H9 (cell line): ENCODE results near the gene PSPC1. TPM values are rescaled to one million over a fixed set of nuclear protein-coding genes. Genes with fewer than 3 reads are reported as not detected.

Experiments used
- DNase-seq: peaks from one replicate; pipeline ENCODE4 v3.0.0-alpha.2; 2017
- H2AFZ ChIP-seq: one replicate; pipeline ENCODE4 v1.6.1; 2013; ENCODE audit warnings: mild to moderate bottlenecking, low read length, control low read depth, moderate library complexity
- H2AK5ac ChIP-seq: 2 replicates; pipeline ENCODE4 v1.6.1; 2013; ENCODE audit warnings: low read length, control low read depth, mixed read lengths; ENCODE audit not compliant: insufficient read length
- H2BK120ac ChIP-seq: one replicate; pipeline ENCODE4 v1.6.1; 2013; ENCODE audit warnings: low read depth, mild to moderate bottlenecking, low read length, control low read depth, inconsistent platforms; ENCODE audit not compliant: poor library complexity, severe bottlenecking
- H2BK12ac ChIP-seq: 2 replicates; pipeline ENCODE4 v1.6.1; 2013; ENCODE audit warnings: low read length, control low read depth, mixed read lengths, low read depth; ENCODE audit not compliant: insufficient read length
- H2BK15ac ChIP-seq: 2 replicates; pipeline ENCODE4 v1.6.1; 2013; ENCODE audit warnings: low read depth, low read length, control low read depth
- H2BK20ac ChIP-seq: one replicate; pipeline ENCODE4 v1.6.1; 2013; ENCODE audit warnings: low read depth, mild to moderate bottlenecking, low read length, control low read depth, inconsistent platforms; ENCODE audit not compliant: poor library complexity, severe bottlenecking
- H2BK5ac ChIP-seq: 2 replicates; pipeline ENCODE4 v1.6.1; 2013; ENCODE audit warnings: low read length, control low read depth, mixed read lengths; ENCODE audit not compliant: insufficient read length
- H3K14ac ChIP-seq: 2 replicates; pipeline ENCODE4 v1.6.1; 2013; ENCODE audit warnings: low read length, control low read depth; ENCODE audit not compliant: insufficient read depth
- H3K18ac ChIP-seq: 2 replicates; pipeline ENCODE4 v1.6.1; 2013; ENCODE audit warnings: low read depth, mild to moderate bottlenecking, mixed read lengths, low read length, control low read depth; ENCODE audit not compliant: insufficient read length
- H3K23ac ChIP-seq: 2 replicates; pipeline ENCODE4 v1.6.1; 2013; ENCODE audit warnings: low read length, control low read depth, mixed read lengths, low read depth; ENCODE audit not compliant: insufficient read length
- H3K23me2 ChIP-seq: 2 replicates; pipeline ENCODE4 v1.6.1; 2013; ENCODE audit warnings: low read depth, mild to moderate bottlenecking, mixed read lengths, low read length, control low read depth; ENCODE audit not compliant: insufficient read length, poor library complexity, severe bottlenecking
- H3K27ac ChIP-seq: 2 replicates; pipeline ENCODE4 v1.5.1; 2013; ENCODE audit warnings: low read length, control low read depth, mixed read lengths, low read depth; ENCODE audit not compliant: insufficient read length
- H3K27me3 ChIP-seq: 2 replicates; pipeline ENCODE4 v1.6.1; 2013; ENCODE audit warnings: low read length, control low read depth, inconsistent platforms; ENCODE audit not compliant: insufficient read depth
- H3K4ac ChIP-seq: 2 replicates; pipeline ENCODE4 v1.6.1; 2013; ENCODE audit warnings: low read depth, mild to moderate bottlenecking, control low read depth, inconsistent platforms, low read length, moderate library complexity
- H3K4me1 ChIP-seq: 2 replicates; pipeline ENCODE4 v1.6.1; 2013; ENCODE audit warnings: low read length, control low read depth, inconsistent platforms; ENCODE audit not compliant: insufficient read depth
- H3K4me2 ChIP-seq: 2 replicates; pipeline ENCODE4 v1.6.1; 2013; ENCODE audit warnings: low read length, control low read depth, mixed read lengths; ENCODE audit not compliant: insufficient read length, insufficient read depth
- H3K56ac ChIP-seq: 2 replicates; pipeline ENCODE4 v1.6.1; 2013; ENCODE audit warnings: low read depth, mild to moderate bottlenecking, mixed read lengths, low read length, control low read depth; ENCODE audit not compliant: insufficient read length
- H3K79me1 ChIP-seq: 2 replicates; pipeline ENCODE4 v1.6.1; 2013; ENCODE audit warnings: low read depth, mild to moderate bottlenecking, moderate library complexity, low read length, control low read depth, inconsistent platforms; ENCODE audit not compliant: insufficient read depth, poor library complexity, severe bottlenecking
- H3K79me2 ChIP-seq: 2 replicates; pipeline ENCODE4 v1.6.1; 2013; ENCODE audit warnings: low read length, control low read depth, inconsistent platforms; ENCODE audit not compliant: insufficient read depth
- H3K9ac ChIP-seq: 2 replicates; pipeline ENCODE4 v1.6.1; 2013; ENCODE audit warnings: low read length, control low read depth, mixed read lengths; ENCODE audit not compliant: insufficient read length; ENCODE audit errors: extremely low read depth
- H3K9me3 ChIP-seq: one replicate; pipeline ENCODE4 v1.6.1; 2013; ENCODE audit warnings: low read depth, low read length, inconsistent platforms; ENCODE audit not compliant: control insufficient read depth
- H3T11ph ChIP-seq: one replicate; pipeline ENCODE4 v1.6.1; 2013; ENCODE audit warnings: mild to moderate bottlenecking, low read length, control low read depth, inconsistent platforms
- H4K20me1 ChIP-seq: one replicate; pipeline ENCODE4 v1.6.1; 2013; ENCODE audit not compliant: control insufficient read depth, insufficient read length, insufficient read depth
- H4K5ac ChIP-seq: 2 replicates; pipeline ENCODE4 v1.6.1; 2013; ENCODE audit warnings: low read depth, mild to moderate bottlenecking, mixed read lengths, low read length, control low read depth; ENCODE audit not compliant: insufficient read length
- H4K8ac ChIP-seq: replicated peaks from 2 replicates; pipeline ENCODE4 v1.6.1; 2013; ENCODE audit warnings: low read length, control low read depth, mixed read lengths, low read depth; ENCODE audit not compliant: insufficient read length
- H4K91ac ChIP-seq: 2 replicates; pipeline ENCODE4 v1.6.1; 2013; ENCODE audit warnings: low read depth, mild to moderate bottlenecking, moderate library complexity, mixed read lengths, low read length, control low read depth; ENCODE audit not compliant: insufficient read length
- H3K27ac Mint-ChIP-seq, 3 experiments: 2 replicates in 2 of 3; 3 replicates in 1 of 3; pipeline ENCODE4 v1.8.0; 2020 to 2021; ENCODE audit warnings: mixed read lengths in 3 of 3, mild to moderate bottlenecking in 1 of 3, moderate library complexity in 1 of 3
- H3K27me3 Mint-ChIP-seq: 2 replicates; pipeline ENCODE4 v1.8.0; 2021; ENCODE audit warnings: low read depth, mild to moderate bottlenecking, moderate library complexity, mixed read lengths
- H3K36me3 Mint-ChIP-seq, 3 experiments: 2 replicates in 2 of 3; 3 replicates in 1 of 3; pipeline ENCODE4 v1.8.0; 2020 to 2021; ENCODE audit warnings: low read depth in 3 of 3, mixed read lengths in 3 of 3; ENCODE audit not compliant: insufficient read depth in 1 of 3
- H3K4me1 Mint-ChIP-seq, 2 experiments: 2 replicates each; pipeline ENCODE4 v1.8.0; 2020; ENCODE audit warnings: mixed read lengths in 2 of 2
- H3K4me3 Mint-ChIP-seq, 2 experiments: 2 replicates in 1 of 2; 3 replicates in 1 of 2; pipeline ENCODE4 v1.8.0; 2020 to 2021; ENCODE audit warnings: mild to moderate bottlenecking in 2 of 2, mixed read lengths in 2 of 2, moderate library complexity in 1 of 2
- H3K9me3 Mint-ChIP-seq, 2 experiments: 2 replicates in 1 of 2; 3 replicates in 1 of 2; pipeline ENCODE4 v1.8.0; 2020; ENCODE audit warnings: mild to moderate bottlenecking in 2 of 2, mixed read lengths in 2 of 2, moderate library complexity in 1 of 2
- CTCF ChIP-seq: fragments of 200-600 bp; sonication (generic); conservative IDR thresholded peaks from 3 replicates; pipeline ENCODE4 v1.8.0; 2021; ENCODE audit warnings: antibody characterized with exemption, mild to moderate bottlenecking
- WGBS: extraction: QIAGEN DNeasy Blood & Tissue Kit; methylation state at CpG from one replicate; pipeline ENCODE4 v1.1.7; 2013; ENCODE audit warnings: missing lambda C conversion rate, low lambda C conversion rate, mixed read lengths; ENCODE audit not compliant: insufficient read length; ENCODE audit errors: extremely low coverage; 5-methylcytosine and 5-hydroxymethylcytosine counted together
- total RNA-seq: library from RNA; stranded (reverse); gene quantifications from 2 replicates; pipeline ENCODE4 v1.2.1, GENCODE V29; 2021

Gene PSPC1
- total RNA-seq, 1 experiment from 2014 or later, result 134 TPM

DNA sequence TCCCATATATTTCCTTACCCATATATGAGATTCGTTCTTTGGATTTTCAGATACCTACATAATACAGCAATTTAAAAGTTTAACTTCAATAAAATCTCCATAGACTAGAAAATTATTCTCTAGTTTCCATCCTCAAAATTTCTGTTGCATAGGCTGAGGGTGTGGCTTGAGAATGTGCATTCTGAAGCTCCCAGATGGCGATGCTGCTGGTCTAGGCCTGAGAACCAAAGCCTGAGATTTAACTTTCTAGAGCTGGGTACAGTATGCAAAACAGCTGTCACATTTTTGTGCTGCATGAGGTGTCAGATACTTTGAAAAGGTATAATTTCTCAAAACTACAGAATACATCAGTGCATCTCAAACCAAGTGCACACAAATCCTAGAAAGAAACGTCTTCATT is 106.6 kb downstream of the PSPC1 start:
- no peak overlapping the region for H2BK15ac ChIP-seq
- H3T11ph ChIP-seq, result no peak overlapping the region
- Mint-ChIP-seq H3K27ac (peak overlapping the region in 2 of 3 experiments; percentile 26 to 62; a peak in 2 of 7 replicates), H3K27me3 (no peaks in the 10 kb centered on the region), H3K4me1 (peaks cover 6 to 10% of the 10 kb centered on the region in 2 experiments; a peak in 3 of 4 replicates), H3K36me3 (peaks cover 30 to 54% (median 52%) of the 10 kb centered on the region in 3 experiments), H3K9me3 (no peaks in the 10 kb centered on the region), H3K4me3 (no peak overlapping the region)
- no peak overlapping the region for H4K5ac ChIP-seq
- no peak overlapping the region for H2BK12ac ChIP-seq
- H2BK20ac ChIP-seq, result no peak overlapping the region
- H3K4me1 ChIP-seq, result no peaks in the 10 kb centered on the region; the same call in 1 of the 2 replicates
- no peak overlapping the region for H2AK5ac ChIP-seq
- H2AFZ ChIP-seq, result no peak overlapping the region
- no peaks in the 10 kb centered on the region for H3K9me3 ChIP-seq
- H3K9ac ChIP-seq, result no peak overlapping the region
- peaks cover 4% of the 10 kb centered on the region for H3K79me1 ChIP-seq
- H3K14ac ChIP-seq, result no peak overlapping the region
- no peaks in the 10 kb centered on the region for H3K27me3 ChIP-seq
- H3K23ac ChIP-seq, result no peak overlapping the region
- H4K91ac ChIP-seq, result no peak overlapping the region
- no peak overlapping the region for H4K8ac ChIP-seq
- no peak overlapping the region for H2BK5ac ChIP-seq
- no peak overlapping the region for H3K4me2 ChIP-seq
- no CpG with 5 or more reads among the region's 3 CpGs for WGBS
- no peak overlapping the region for H3K4ac ChIP-seq
- no peak overlapping the region for H3K56ac ChIP-seq
- no peaks in the 10 kb centered on the region for H3K23me2 ChIP-seq
- H3K27ac ChIP-seq, result no peak overlapping the region
- H4K20me1 ChIP-seq, result no peaks in the 10 kb centered on the region
- no peak overlapping the region for H2BK120ac ChIP-seq
- TF ChIP-seq CTCF, result no peak
- H3K18ac ChIP-seq, result no peak overlapping the region
- no peaks in the 10 kb centered on the region for H3K79me2 ChIP-seq
- DNase-seq, result no peak
